Measurements from ENCODE around the gene RPAIN.

DNA sequence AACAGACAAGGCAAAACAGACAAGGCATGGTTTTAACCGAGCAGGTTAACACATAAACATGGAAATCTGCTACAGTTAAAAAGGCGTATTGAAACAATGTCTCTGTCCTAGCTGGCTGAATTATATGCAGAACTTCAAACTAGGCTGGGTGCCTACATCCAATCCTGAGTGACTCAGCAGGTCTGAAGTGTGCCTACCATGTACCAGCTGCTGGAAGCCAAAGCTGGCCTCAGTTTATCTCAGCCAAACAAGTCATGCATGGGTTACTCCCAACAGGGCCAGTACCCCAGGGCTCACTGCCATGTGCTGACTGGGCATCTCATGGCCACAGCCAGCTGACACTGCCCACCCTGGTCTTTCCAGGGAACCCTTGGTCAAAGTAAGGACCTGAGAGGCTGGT is 15.0 kb downstream of the RPAIN start:
- no peak for TF ChIP-seq RNF2 (IDR thresholded peaks at IDR 0.05; ENCODE audit: borderline replicate concordance, low read depth, low read length, missing control alignments, poor library complexity, severe bottlenecking)
- TF ChIP-seq GABPA (IDR thresholded peaks at IDR 0.05; ENCODE audit: borderline replicate concordance, insufficient read depth, low read length), result no peak
- no peak for TF ChIP-seq RXRA (IDR thresholded peaks at IDR 0.05; ENCODE audit: insufficient read depth, low read depth, low read length)
- TF ChIP-seq, protein P1, sequence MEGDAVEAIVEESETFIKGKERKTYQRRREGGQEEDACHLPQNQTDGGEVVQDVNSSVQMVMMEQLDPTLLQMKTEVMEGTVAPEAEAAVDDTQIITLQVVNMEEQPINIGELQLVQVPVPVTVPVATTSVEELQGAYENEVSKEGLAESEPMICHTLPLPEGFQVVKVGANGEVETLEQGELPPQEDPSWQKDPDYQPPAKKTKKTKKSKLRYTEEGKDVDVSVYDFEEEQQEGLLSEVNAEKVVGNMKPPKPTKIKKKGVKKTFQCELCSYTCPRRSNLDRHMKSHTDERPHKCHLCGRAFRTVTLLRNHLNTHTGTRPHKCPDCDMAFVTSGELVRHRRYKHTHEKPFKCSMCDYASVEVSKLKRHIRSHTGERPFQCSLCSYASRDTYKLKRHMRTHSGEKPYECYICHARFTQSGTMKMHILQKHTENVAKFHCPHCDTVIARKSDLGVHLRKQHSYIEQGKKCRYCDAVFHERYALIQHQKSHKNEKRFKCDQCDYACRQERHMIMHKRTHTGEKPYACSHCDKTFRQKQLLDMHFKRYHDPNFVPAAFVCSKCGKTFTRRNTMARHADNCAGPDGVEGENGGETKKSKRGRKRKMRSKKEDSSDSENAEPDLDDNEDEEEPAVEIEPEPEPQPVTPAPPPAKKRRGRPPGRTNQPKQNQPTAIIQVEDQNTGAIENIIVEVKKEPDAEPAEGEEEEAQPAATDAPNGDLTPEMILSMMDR (IDR thresholded peaks at IDR 0.05; ENCODE audit: control extremely low read depth in 1 of 3, insufficient read depth in 1 of 3, low read depth in 1 of 3, low read length in 3 of 3), result no peak
- TF ChIP-seq EGR1 (IDR thresholded peaks at IDR 0.05; ENCODE audit: borderline replicate concordance, low read depth, low read length), result no peak
- TF ChIP-seq NRF1 (IDR thresholded peaks at IDR 0.05; ENCODE audit: low read depth, low read length), result no peak

Measured in H1 (cell line).